NCI-H2081 treated with DMSO at 0.1 percent for 48 hours (cell line): Measurements from ENCODE around the gene BMPER.

Experiments
- DNase-seq: peaks from one replicate; lab custom pipeline; 2025; lab: John Stamatoyannopoulos, UW

Gene BMPER

DNA sequence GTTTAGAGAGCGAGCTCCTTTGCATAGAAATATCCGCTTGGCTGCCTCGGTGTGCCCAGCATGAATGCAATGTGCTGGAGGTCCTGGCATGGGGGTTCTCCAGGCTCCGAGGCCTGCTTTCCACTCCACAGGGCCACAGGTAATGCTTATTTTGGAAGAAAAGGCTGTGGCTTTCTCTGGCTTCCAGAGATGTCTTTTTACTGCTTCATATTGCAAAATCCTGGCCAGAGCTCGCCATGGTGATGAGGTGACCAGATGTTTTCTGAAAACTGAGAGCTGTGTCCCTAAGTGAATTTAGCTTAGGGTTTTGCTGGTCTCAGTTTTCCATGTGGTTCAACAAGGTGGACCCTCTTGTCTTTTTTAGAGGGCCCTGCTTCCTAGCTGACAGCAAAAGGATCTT is 65.2 kb downstream of the BMPER start:
- no peak for DNase-seq

- no peak for DNase-seq
These were observed 65.8 kb downstream of the BMPER start for GRCh38 chr7:33971106-33971505.

DNA sequence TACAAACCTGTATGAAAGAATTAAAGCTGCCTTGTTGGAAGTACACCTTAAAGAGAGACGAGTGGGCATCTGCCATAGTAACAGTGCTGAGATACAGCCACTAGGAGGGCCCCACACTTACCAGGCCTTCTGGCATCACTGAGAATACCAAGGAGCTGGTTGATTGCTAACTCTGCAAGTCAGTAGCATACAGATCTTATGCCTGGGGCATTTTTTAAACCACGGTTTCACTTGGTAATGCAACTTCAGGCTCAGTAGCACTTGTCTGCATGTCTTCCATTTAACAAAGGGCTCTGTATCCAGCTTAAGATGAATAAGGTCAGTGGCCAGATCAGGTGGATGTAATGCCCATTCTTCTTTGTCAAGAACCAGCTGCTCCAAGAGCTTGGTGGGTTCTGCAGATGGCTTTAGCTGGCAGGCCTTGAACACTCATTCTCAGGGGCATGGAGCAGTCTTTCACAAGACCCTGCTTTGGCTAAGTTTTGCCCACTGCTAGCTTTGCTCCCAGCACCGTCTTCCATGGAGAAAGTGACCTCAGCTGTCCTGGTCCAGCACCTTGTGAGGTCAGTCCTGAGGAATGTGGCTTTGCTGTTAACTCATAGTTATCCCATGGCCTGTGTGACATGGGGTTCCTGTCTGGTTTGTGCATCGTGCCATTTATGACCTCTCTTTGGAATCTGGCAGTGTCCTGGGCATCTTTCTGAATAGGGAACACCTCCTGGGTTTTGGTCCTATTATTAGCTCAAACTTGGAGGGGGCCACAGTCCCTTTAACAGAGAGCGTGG is 68.1 kb downstream of the BMPER start:
- no peak for DNase-seq

GRCh38 chr7:33979300-33979806 is 74.0 kb downstream of the BMPER start:
- DNase-seq, result no peak

- no peak for DNase-seq
These were observed 74.5 kb downstream of the BMPER start for GRCh38 chr7:33979807-33980355.

GRCh38 chr7:33981226-33981625 is 75.9 kb downstream of the BMPER start:
- DNase-seq, result no peak

GRCh38 chr7:33981671-33982424 is 76.5 kb downstream of the BMPER start:
- DNase-seq, result no peak

- DNase-seq, result no peak
These were observed 77.1 kb downstream of the BMPER start for GRCh38 chr7:33982425-33982786.

DNA sequence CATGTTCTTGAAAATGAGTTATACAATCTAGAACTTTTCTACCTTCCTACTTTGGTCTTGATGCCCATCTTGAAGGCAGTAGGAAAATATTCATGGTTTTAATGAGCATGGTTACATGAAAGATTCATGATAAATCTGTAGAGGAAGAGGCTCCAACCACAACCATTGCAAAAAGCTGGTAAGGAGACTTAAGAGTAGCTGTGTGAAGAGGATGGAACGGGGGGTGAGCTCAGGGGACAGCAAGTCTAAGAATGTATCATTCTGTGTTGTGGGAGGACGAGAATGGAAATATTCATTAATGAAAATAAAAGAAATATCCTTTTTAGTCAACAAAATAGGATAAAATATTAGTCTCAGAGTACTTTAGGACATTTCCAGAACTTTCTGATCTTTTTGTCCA is 81.1 kb downstream of the BMPER start:
- no peak for DNase-seq

DNA sequence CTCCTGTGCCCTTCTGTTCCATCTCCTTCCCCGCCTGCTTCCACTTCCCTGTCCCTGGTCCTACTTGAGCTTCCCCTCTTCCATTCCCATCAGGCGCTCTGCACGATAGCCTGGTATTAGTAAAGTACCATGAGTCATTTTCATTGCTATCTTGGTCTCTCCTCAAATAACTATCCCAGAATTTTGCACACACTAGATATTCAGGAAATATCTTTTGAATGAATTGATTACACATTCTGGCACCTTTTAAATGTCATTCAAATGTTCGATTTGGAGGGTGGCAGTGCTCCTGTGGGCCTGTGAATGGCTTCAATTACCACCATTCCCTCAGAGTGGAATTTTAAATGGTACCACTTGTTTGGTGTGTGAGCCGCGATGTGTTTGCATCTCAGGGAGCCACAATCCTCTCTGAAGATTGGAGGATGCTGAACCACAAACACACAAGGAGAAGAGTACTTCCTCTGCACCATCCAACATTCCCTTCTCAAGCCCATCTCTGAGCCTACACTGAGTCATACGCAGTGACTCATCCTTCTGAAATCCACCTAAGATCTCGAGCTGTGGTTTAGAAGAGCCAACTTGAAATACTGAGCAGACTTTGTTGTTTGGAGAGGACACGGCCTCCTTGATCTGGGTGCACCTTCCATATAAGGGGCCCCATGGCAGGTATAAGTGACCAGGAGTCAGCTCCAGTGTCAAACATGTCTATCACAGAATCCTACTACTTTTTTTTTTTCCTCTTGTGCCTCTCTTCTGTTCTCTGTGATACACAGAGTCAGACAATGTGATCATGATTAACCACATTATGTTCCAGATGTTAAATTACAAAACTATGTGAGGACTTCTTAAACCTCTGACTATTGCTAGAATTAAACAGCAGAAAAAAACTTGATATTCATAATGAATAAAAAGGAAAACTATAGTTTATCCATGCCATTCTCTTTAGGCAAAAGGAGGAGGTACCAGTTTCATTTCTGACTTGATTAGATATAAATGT is 81.9 kb downstream of the BMPER start:
- no peak for DNase-seq

- no peak for DNase-seq
These were observed 91.6 kb downstream of the BMPER start for GRCh38 chr7:33996899-33997298.

GRCh38 chr7:33998476-33998875 is 93.1 kb downstream of the BMPER start:
- DNase-seq, result no peak

GRCh38 chr7:34011017-34011695 is 105.8 kb downstream of the BMPER start:
- DNase-seq, result no peak

- no peak for DNase-seq
These were observed 106.4 kb downstream of the BMPER start for GRCh38 chr7:34011696-34012095.

GRCh38 chr7:34013421-34013820 is 108.1 kb downstream of the BMPER start:
- DNase-seq, result no peak

- DNase-seq, result no peak
These were observed 110.3 kb downstream of the BMPER start for GRCh38 chr7:34015651-34016050.

- no peak for DNase-seq
These were observed 111.5 kb downstream of the BMPER start for GRCh38 chr7:34016876-34017275.

DNA sequence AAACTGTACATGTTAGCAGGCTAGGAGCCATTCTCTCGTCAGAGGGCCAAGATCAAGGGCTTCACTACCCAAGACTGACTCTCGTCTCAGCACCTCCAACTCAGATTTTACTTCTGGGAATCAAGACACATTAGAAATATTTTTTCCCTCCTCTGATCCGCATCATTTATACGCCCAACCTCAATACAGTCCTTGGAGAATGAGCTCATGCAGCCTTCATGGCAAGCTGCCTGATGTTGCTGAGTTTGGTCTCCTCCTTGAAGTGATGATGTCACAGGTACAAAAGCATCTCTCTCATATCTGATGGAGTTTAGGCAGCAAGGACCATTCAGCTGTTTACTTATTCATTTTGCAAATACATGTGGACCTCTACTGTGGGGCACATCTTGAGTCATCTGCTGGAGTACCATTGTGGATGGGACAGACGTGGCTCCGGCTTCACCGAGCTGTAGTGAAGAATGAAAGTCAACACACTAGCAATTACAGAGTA is 114.0 kb downstream of the BMPER start:
- DNase-seq, result no peak

- no peak for DNase-seq
These were observed 117.3 kb downstream of the BMPER start for GRCh38 chr7:34022626-34023025.

DNA sequence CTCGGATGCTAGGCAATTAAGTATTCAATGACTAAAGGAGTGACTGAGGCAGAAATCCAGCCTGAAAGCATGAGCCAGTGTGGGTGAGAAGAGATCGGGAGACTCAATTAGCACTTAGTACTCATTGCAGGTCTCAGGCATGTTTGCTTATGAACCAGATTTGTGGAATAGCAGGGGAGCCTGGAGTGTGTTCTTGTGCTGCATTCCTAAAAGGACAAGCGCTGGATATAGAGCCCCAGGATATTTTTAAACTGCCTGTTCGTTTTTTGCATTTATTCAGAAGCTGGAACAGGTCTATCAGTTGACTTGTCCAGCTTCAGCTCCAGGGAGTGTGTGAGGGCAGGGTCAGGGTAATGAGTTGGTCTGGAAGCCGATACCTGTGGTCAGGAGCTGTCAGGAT is 120.3 kb downstream of the BMPER start:
- no peak for DNase-seq
